WTC11 (cell line): Measurements from ENCODE around the gene CENPV. TPM values are rescaled to one million over a fixed set of nuclear protein-coding genes. Genes with fewer than 3 reads are reported as not detected.

Source experiments
- ATAC-seq: fragments of 200-7000 bp; cut with Tn5 transposase; 2 replicates; pipeline ENCODE4 v1.10.0; 2021; ENCODE audit warnings: mild to moderate bottlenecking, moderate library complexity
- CTCF ChIA-PET: fragments of 300-600 bp; sonication (Branson Sonifier 250); formaldehyde crosslinking; loops from one replicate; lab custom pipeline; 2021; ENCODE audit warnings: antibody characterized with exemption; lab: Charles Lee
- POLR2A ChIA-PET: fragments of 350-600 bp; sonication (Branson Sonifier 250); formaldehyde crosslinking; loops from one replicate; lab custom pipeline; 2021; ENCODE audit warnings: antibody characterized with exemption; lab: Charles Lee
- DNase-seq: peaks from one replicate; pipeline ENCODE4 v3.0.0; 2021; ENCODE audit warnings: low spot score
- H3K27ac Mint-ChIP-seq: 2 replicates; pipeline ENCODE4 v1.8.0; 2021; ENCODE audit warnings: mixed read lengths
- H3K27me3 Mint-ChIP-seq: 2 replicates; pipeline ENCODE4 v1.8.0; 2021; ENCODE audit warnings: low read depth, mild to moderate bottlenecking, moderate library complexity, mixed read lengths
- H3K36me3 Mint-ChIP-seq: 2 replicates; pipeline ENCODE4 v1.8.0; 2021; ENCODE audit warnings: mixed read lengths
- H3K4me1 Mint-ChIP-seq: 2 replicates; pipeline ENCODE4 v1.8.0; 2022; ENCODE audit warnings: mixed read lengths
- H3K4me3 Mint-ChIP-seq: 2 replicates; pipeline ENCODE4 v1.8.0; 2021; ENCODE audit warnings: mild to moderate bottlenecking, moderate library complexity, mixed read lengths
- H3K9me3 Mint-ChIP-seq: 2 replicates; pipeline ENCODE4 v1.8.0; 2021; ENCODE audit warnings: mixed read lengths
- CREM ChIP-seq: sonication (generic); formaldehyde crosslinking; IDR thresholded peaks from 2 replicates; pipeline ENCODE4 v1.8.1; 2022; ENCODE audit warnings: mild to moderate bottlenecking, missing genetic modification reagents, moderate library complexity
- E2F1 ChIP-seq: sonication (generic); formaldehyde crosslinking; IDR thresholded peaks from 2 replicates; pipeline ENCODE4 v1.8.0; 2022; ENCODE audit warnings: mild to moderate bottlenecking, missing genetic modification reagents
- EMX1 ChIP-seq: fragments of 250-450 bp; sonication (Bioruptor Pico); IDR thresholded peaks from 2 replicates; pipeline ENCODE4 v1.8.0; 2021; ENCODE audit warnings: mild to moderate bottlenecking
- FOXP1 ChIP-seq: sonication (generic); formaldehyde crosslinking; IDR thresholded peaks from 2 replicates; pipeline ENCODE4 v1.8.0; 2022; ENCODE audit warnings: missing genetic modification reagents, mild to moderate bottlenecking, moderate library complexity, borderline replicate concordance
- KAT7 ChIP-seq: sonication (generic); formaldehyde crosslinking; IDR thresholded peaks from 2 replicates; pipeline ENCODE4 v1.8.1; 2023; ENCODE audit warnings: missing genetic modification reagents, mild to moderate bottlenecking, borderline replicate concordance
- MXD4 ChIP-seq: fragments of 250-450 bp; sonication (Bioruptor Pico); IDR thresholded peaks from 2 replicates; pipeline ENCODE4 v1.8.0; 2021; ENCODE audit warnings: mild to moderate bottlenecking, moderate library complexity, borderline replicate concordance
- NR1H2 ChIP-seq: sonication (generic); formaldehyde crosslinking; IDR thresholded peaks from 2 replicates; pipeline ENCODE4 v1.9.0; 2021; ENCODE audit warnings: mild to moderate bottlenecking, moderate library complexity, missing genetic modification reagents
- RELA ChIP-seq: sonication (generic); formaldehyde crosslinking; IDR thresholded peaks from 2 replicates; pipeline ENCODE4 v1.8.1; 2022; ENCODE audit warnings: missing genetic modification reagents, mild to moderate bottlenecking, borderline replicate concordance
- SMAD3 ChIP-seq: sonication (generic); formaldehyde crosslinking; IDR thresholded peaks from 2 replicates; pipeline ENCODE4 v1.8.0; 2022; ENCODE audit warnings: missing genetic modification reagents, mild to moderate bottlenecking, borderline replicate concordance
- SMAD4 ChIP-seq: sonication (generic); formaldehyde crosslinking; IDR thresholded peaks from 2 replicates; pipeline ENCODE4 v1.8.0; 2022; ENCODE audit warnings: mild to moderate bottlenecking, missing genetic modification reagents
- STAT6 ChIP-seq: sonication (generic); formaldehyde crosslinking; conservative IDR thresholded peaks from 2 replicates; pipeline ENCODE4 v1.8.1; 2023; ENCODE audit warnings: mild to moderate bottlenecking, low read depth, missing genetic modification reagents, moderate library complexity
- TEAD1 ChIP-seq: sonication (generic); formaldehyde crosslinking; IDR thresholded peaks from 2 replicates; pipeline ENCODE4 v1.8.0; 2022; ENCODE audit warnings: mild to moderate bottlenecking, missing genetic modification reagents
- ZBTB21 ChIP-seq: sonication (generic); formaldehyde crosslinking; IDR thresholded peaks from 2 replicates; pipeline ENCODE4 v1.8.1; 2023; ENCODE audit warnings: mild to moderate bottlenecking, missing genetic modification reagents, borderline replicate concordance
- ZNF423 ChIP-seq: fragments of 250-450 bp; sonication (Bioruptor Pico); IDR thresholded peaks from 2 replicates; pipeline ENCODE4 v2.1.2; 2022; ENCODE audit warnings: mild to moderate bottlenecking, moderate library complexity
- ZNF512 ChIP-seq: sonication (generic); formaldehyde crosslinking; IDR thresholded peaks from 2 replicates; pipeline ENCODE4 v1.8.1; 2022; ENCODE audit warnings: missing genetic modification reagents, borderline replicate concordance
- total RNA-seq: library from RNA; stranded (reverse); gene quantifications from 3 replicates; pipeline ENCODE4 v1.2.3, GENCODE V29; 2021
- TF ChIP-seq, protein P1 (sequence below): sonication (generic); formaldehyde crosslinking; IDR thresholded peaks from 2 replicates; pipeline ENCODE4 v1.8.1; 2022; ENCODE audit warnings: low read depth, mild to moderate bottlenecking, moderate library complexity, missing genetic modification reagents, borderline replicate concordance
- TF ChIP-seq, protein P2 (sequence below): fragments of 250-450 bp; sonication (Bioruptor Pico); IDR thresholded peaks from 2 replicates; pipeline ENCODE4 v1.8.0; 2021; ENCODE audit warnings: mild to moderate bottlenecking
- TF ChIP-seq, protein P3 (sequence below): sonication (generic); formaldehyde crosslinking; IDR thresholded peaks from 2 replicates; pipeline ENCODE4 v1.8.0; 2023; ENCODE audit warnings: missing genetic modification reagents

The CENPV gene
- total RNA-seq, 1 experiment from 2014 or later, result 152 TPM

DNA sequence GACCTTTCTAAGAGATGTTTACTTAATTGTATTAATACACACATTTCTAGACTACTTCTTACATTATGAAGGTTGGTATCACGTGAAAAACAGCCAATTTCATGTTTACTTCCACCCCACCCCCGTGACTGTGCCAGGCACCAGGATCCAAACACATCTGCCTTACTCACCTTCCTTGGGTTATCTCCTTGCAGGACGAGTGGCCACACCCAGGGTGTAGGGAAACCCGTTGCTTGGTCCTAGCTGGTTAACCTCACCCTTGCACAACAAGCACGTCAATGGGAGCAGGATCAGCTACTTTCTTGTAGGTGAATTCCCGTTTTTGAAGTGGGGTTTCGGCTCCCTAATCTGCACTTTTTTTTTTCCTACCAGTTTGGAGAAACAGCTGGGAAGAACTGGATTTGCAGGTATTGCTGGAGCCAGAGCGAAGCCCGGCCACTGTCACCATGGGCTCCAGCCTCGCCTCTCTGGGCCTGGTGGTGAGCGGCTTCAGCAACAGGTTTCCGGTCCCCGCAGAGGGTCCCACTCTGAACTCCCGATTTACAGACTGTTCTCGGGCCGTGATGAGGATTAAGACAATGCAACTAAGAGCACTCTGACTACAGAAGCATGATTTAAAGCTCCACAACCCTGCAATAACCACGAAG is 25.5 kb upstream of the CENPV start:
- Mint-ChIP-seq H3K36me3 (peaks cover 26% of the 10 kb centered on the region), H3K4me1 (peaks cover 23% of the 10 kb centered on the region), H3K4me3 (no peak overlapping the region), H3K27ac (peak overlapping the region; percentile 57)
- POLR2A ChIA-PET, result interaction anchor here (0.7 kb wide), 1 partner anchor 27 kb away, joined by 3 read pairs; no protein-coding TSS in a partner anchor
- DNase-seq (no peak), ATAC-seq (0 out of 2 replicates have a peak, but pooled peaks have one; percentile 4)
- TF ChIP-seq CREM (no peak), FOXP1 (CRISPR knock-in tag) (no peak), ZNF512 (CRISPR knock-in tag) (no peak), SMAD3 (CRISPR knock-in tag) (no peak), ZNF423 (no peak), RELA (CRISPR knock-in tag) (no peak), EMX1 (CRISPR knock-in tag) (no peak), STAT6 (CRISPR knock-in tag) (no peak)
- TF ChIP-seq, protein P1, sequence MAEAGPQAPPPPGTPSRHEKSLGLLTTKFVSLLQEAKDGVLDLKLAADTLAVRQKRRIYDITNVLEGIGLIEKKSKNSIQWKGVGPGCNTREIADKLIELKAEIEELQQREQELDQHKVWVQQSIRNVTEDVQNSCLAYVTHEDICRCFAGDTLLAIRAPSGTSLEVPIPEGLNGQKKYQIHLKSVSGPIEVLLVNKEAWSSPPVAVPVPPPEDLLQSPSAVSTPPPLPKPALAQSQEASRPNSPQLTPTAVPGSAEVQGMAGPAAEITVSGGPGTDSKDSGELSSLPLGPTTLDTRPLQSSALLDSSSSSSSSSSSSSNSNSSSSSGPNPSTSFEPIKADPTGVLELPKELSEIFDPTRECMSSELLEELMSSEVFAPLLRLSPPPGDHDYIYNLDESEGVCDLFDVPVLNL (CRISPR knock-in tag), result no peak
- TF ChIP-seq, all 79 proteins: peak for 0
- no peaks in the 10 kb centered on the region for H3K27me3 Mint-ChIP-seq
- CTCF ChIA-PET, result interaction anchor here (0.9 to 7.8 kb wide), 4 partner anchors 15 to 93 kb away, joined by 3 to 78 read pairs (median 6); partner anchors contain the start of genes CENPV and TRPV2
- no peaks in the 10 kb centered on the region for H3K9me3 Mint-ChIP-seq

DNA sequence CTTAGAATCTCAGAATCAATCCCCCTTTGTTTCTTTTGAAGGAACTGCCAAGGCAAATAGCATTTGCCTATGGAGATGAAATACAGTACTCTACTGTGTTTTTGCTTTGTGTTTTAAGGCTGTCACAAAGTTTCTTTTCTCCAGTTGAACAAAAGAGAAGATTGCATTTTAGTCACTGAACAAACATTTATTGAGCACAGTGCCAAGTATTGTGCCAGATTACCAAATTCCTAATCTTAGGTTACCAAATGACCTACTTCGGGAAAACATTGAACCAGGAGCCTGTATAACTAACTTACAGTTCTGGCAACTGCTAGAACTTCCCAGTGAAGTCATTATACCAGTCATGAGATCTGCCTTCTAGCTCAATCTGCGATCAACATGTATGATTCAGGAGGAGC is 24.7 kb upstream of the CENPV start:
- POLR2A ChIA-PET, result no interaction called here
- ATAC-seq, result no peak
- CTCF ChIA-PET, result interaction anchor here (1.3 to 7.8 kb wide), 3 partner anchors 14 to 92 kb away, joined by 4 to 78 read pairs (median 7); partner anchors contain the start of gene TRPV2
- DNase-seq, result no peak
- H3K36me3 Mint-ChIP-seq, result peaks cover 18% of the 10 kb centered on the region
- no peaks in the 10 kb centered on the region for H3K9me3 Mint-ChIP-seq
- H3K27ac Mint-ChIP-seq, result no peak overlapping the region
- peaks cover 16% of the 10 kb centered on the region for H3K4me1 Mint-ChIP-seq
- TF ChIP-seq E2F1 (CRISPR knock-in tag) (no peak), KAT7 (no peak), TEAD1 (CRISPR knock-in tag) (no peak), SMAD4 (CRISPR knock-in tag) (no peak), NR1H2 (CRISPR knock-in tag) (no peak), ZBTB21 (CRISPR knock-in tag) (no peak), MXD4 (no peak)
- TF ChIP-seq, protein P2, sequence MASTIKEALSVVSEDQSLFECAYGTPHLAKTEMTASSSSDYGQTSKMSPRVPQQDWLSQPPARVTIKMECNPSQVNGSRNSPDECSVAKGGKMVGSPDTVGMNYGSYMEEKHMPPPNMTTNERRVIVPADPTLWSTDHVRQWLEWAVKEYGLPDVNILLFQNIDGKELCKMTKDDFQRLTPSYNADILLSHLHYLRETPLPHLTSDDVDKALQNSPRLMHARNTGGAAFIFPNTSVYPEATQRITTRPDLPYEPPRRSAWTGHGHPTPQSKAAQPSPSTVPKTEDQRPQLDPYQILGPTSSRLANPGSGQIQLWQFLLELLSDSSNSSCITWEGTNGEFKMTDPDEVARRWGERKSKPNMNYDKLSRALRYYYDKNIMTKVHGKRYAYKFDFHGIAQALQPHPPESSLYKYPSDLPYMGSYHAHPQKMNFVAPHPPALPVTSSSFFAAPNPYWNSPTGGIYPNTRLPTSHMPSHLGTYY (CRISPR knock-in tag), result no peak
- TF ChIP-seq, protein P3, sequence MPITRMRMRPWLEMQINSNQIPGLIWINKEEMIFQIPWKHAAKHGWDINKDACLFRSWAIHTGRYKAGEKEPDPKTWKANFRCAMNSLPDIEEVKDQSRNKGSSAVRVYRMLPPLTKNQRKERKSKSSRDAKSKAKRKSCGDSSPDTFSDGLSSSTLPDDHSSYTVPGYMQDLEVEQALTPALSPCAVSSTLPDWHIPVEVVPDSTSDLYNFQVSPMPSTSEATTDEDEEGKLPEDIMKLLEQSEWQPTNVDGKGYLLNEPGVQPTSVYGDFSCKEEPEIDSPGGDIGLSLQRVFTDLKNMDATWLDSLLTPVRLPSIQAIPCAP (CRISPR knock-in tag), result no peak
- H3K27me3 Mint-ChIP-seq, result no peaks in the 10 kb centered on the region
- H3K4me3 Mint-ChIP-seq, result no peak overlapping the region
